Activated naive CD8-positive, alpha-beta T cell treated with anti-CD3 and anti-CD28 coated beads, Interleukin-2, amount 10 ng/mL, durations not matched to agents 7 days and 5 days (primary cell): ENCODE measurements around the gene CLTCL1. TPM values are rescaled to one million over a fixed set of nuclear protein-coding genes. Genes with fewer than 3 reads are reported as not detected.

ENCODE experiments used
- ATAC-seq: fragments of 150-1000 bp; cut with Tn5 transposase; one replicate; pipeline ENCODE4 v1.10.0; 2021; ENCODE audit warnings: low read depth, moderate library complexity
- POLR2A ChIA-PET: fragments of 350-600 bp; sonication (Branson Sonifier 250); formaldehyde crosslinking; loops from one replicate; lab custom pipeline; 2021; ENCODE audit warnings: antibody characterized with exemption; lab: Charles Lee
- DNase-seq: peaks from one replicate; pipeline ENCODE4 v3.0.0; 2021
- H3K27ac Mint-ChIP-seq: one replicate; pipeline ENCODE4 v1.8.0; 2022; ENCODE audit warnings: mild to moderate bottlenecking, mixed read lengths
- H3K27me3 Mint-ChIP-seq: one replicate; pipeline ENCODE4 v1.8.0; 2022; ENCODE audit warnings: mild to moderate bottlenecking, moderate library complexity, mixed read lengths
- H3K36me3 Mint-ChIP-seq: one replicate; pipeline ENCODE4 v1.8.0; 2021; ENCODE audit warnings: mild to moderate bottlenecking, mixed read lengths
- H3K4me1 Mint-ChIP-seq: one replicate; pipeline ENCODE4 v1.8.0; 2021; ENCODE audit warnings: mixed read lengths
- H3K4me3 Mint-ChIP-seq: one replicate; pipeline ENCODE4 v1.8.0; 2022; ENCODE audit warnings: mild to moderate bottlenecking, moderate library complexity, mixed read lengths
- H3K9me3 Mint-ChIP-seq: one replicate; pipeline ENCODE4 v1.8.0; 2021; ENCODE audit warnings: mixed read lengths
- total RNA-seq, 2 experiments: library from RNA; stranded (reverse); gene quantifications; one replicate each; pipeline ENCODE4 v1.2.3, GENCODE V29; 2021

Gene CLTCL1
- total RNA-seq, 2 experiments from 2014 or later: 0.62 to 1.3 TPM

DNA sequence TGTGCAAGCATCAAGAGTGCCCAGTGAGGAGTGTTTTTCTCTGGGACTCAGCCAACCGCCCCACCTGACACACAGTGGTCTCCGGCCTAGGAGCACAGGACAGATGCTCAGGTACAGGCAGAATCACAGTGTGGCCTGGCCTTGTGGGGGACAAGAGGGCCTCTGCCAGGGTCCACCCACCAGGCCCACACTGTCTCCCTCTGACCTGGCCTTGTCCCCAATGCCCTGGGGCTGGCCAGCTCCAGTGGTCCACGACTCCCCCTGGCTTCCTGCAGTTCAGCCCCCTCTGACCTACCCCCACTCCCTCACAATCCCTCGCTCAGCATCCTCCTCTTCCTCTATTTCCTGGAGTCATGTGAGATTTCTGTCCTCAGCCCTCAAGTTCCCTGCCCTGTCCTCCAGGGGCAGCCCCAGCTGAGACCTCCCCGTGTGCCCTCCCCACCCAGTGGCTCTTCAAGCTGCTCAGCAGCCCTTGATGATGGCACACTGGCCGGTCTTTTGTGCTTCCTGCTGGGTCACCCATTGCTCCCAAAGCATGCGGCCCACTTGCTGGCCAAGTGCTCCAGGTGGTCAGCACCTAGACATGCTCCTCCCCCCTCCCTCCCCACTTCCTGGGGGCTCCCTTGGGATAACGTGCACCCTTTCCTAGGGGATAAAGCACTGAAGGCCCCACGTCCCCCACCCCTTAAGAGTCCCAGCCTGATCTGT lies 158.7 kb downstream of the CLTCL1 start:
- Mint-ChIP-seq H3K9me3 (no peaks in the 10 kb centered on the region), H3K36me3 (peaks cover 7% of the 10 kb centered on the region), H3K4me3 (no peak overlapping the region), H3K27ac (no peak overlapping the region), H3K4me1 (no peaks in the 10 kb centered on the region), H3K27me3 (no peaks in the 10 kb centered on the region)
- ATAC-seq (no peak), DNase-seq (no peak)
- POLR2A ChIA-PET: interaction anchor here (0.6 to 1.1 kb wide), 2 partner anchors 21 to 51 kb away, joined by 3 read pairs; no protein-coding TSS in a partner anchor

DNA sequence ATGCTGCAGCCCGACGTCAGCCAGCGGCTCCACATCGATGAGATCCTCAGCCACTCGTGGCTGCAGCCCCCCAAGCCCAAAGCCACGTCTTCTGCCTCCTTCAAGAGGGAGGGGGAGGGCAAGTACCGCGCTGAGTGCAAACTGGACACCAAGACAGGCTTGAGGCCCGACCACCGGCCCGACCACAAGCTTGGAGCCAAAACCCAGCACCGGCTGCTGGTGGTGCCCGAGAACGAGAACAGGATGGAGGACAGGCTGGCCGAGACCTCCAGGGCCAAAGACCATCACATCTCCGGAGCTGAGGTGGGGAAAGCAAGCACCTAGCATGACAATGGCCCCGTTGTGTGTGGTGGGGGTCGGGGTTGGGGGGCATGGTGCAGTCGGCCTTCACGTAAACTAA lies 159.4 kb downstream of the CLTCL1 start:
- Mint-ChIP-seq H3K36me3 (peaks cover 7% of the 10 kb centered on the region), H3K4me3 (no peak overlapping the region), H3K9me3 (no peaks in the 10 kb centered on the region), H3K27ac (no peak overlapping the region), H3K4me1 (no peaks in the 10 kb centered on the region), H3K27me3 (no peaks in the 10 kb centered on the region)
- no peak for DNase-seq
- POLR2A ChIA-PET: interaction anchor here (1.0 kb wide), 1 partner anchor 12 kb away, joined by 3 read pairs; no protein-coding TSS in a partner anchor
- no peak for ATAC-seq

DNA sequence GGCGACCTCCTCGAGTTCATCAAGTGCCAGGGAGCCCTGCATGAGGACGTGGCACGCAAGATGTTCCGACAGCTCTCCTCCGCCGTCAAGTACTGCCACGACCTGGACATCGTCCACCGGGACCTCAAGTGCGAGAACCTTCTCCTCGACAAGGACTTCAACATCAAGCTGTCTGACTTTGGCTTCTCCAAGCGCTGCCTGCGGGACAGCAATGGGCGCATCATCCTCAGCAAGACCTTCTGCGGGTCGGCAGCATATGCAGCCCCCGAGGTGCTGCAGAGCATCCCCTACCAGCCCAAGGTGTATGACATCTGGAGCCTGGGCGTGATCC lies 159.9 kb downstream of the CLTCL1 start:
- no peak for DNase-seq
- Mint-ChIP-seq H3K36me3 (peaks cover 6% of the 10 kb centered on the region), H3K9me3 (no peaks in the 10 kb centered on the region), H3K4me1 (no peaks in the 10 kb centered on the region), H3K4me3 (no peak overlapping the region), H3K27me3 (no peaks in the 10 kb centered on the region), H3K27ac (no peak overlapping the region)
- POLR2A ChIA-PET: interaction anchor here (1.0 kb wide), 1 partner anchor 12 kb away, joined by 3 read pairs; no protein-coding TSS in a partner anchor
- ATAC-seq: no peak

DNA sequence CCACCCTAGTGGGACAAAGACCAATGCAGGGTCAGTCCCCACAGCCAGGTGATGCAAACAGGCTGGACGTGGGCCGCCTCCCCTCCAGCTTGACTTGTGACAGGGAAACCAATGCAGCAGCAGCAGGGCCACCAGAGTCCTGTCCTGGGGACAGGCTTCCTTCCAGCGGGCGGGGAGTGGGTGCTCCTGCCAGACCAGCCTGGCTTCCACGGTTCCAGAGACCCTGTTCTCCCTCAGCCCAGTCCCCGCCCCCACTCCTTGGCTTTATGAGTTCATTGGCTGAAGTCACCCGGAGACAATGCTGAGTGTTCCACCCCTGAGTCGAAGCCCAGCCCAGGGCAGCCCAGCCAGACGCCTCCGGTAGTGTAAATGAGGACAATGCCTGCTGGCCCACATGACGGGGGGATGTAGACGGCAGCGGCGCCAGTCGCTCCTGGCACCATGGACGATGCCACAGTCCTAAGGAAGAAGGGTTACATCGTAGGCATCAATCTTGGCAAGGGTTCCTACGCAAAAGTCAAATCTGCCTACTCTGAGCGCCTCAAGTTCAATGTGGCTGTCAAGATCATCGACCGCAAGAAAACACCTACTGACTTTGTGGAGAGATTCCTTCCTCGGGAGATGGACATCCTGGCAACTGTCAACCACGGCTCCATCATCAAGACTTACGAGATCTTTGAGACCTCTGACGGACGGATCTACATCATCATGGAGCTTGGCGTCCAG lies 160.4 kb downstream of the CLTCL1 start, which contains the start of gene TSSK2:
TSS of gene TSSK2 (plus strand) at position 350 of the 726 bp plus-strand sequence. CDS start at position 442, 92 bp downstream.
- ATAC-seq (no peak), DNase-seq (no peak)
- H3K27me3 Mint-ChIP-seq: no peaks in the 10 kb centered on the region
- no peak within 1 kb of the TSS for H3K27ac Mint-ChIP-seq
- peaks cover 2% of the 10 kb centered on the region for H3K36me3 Mint-ChIP-seq
- H3K4me1 Mint-ChIP-seq: no peaks in the 10 kb centered on the region
- no peak within 1 kb of the TSS for H3K4me3 Mint-ChIP-seq
- POLR2A ChIA-PET: no interaction called here
- no peaks in the 10 kb centered on the region for H3K9me3 Mint-ChIP-seq

DNA sequence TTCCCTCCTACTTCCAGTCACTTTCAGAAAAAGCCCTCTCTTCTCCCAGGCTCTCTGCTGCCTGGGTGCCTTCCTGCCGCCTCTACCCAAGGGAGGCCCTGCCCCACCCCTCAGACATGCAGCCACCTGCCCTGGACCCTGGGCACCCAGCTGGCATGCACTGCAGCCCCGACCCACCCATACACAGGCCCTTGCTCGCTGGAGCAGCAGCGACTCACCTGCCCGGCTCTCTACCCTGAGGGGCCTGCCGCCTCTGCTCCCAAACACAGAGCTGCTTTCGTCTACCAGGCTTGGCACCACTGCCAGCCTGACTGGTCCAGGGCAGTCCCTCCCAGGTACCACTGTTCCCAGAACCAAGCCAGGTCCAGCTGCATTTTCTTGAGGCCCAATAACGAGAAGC lies 161.6 kb downstream of the CLTCL1 start:
- H3K9me3 Mint-ChIP-seq: no peaks in the 10 kb centered on the region

More for the DNA sequence above, 161.6 kb downstream of the CLTCL1 start:
- Mint-ChIP-seq H3K36me3 (peaks cover 2% of the 10 kb centered on the region), H3K27ac (peak overlapping the region; percentile 8), H3K4me1 (no peaks in the 10 kb centered on the region), H3K4me3 (no peak overlapping the region), H3K27me3 (no peaks in the 10 kb centered on the region)
- ATAC-seq (no peak), DNase-seq (no peak)
- POLR2A ChIA-PET: interaction anchor here (0.6 kb wide), 1 partner anchor 1580 kb away, joined by 3 read pairs; no protein-coding TSS in a partner anchor

Other genes with a start within 250 kb of the CLTCL1 start
- 10 to 100 TPM; 38.0 to 38.3 TPM for gene DGCR2, start 169.3 kb downstream of the CLTCL1 start, total RNA-seq
- not detected for gene TSSK2, start 160.4 kb downstream of the CLTCL1 start, total RNA-seq
- 10 to 100 TPM; 18.5 to 20.3 TPM for gene ESS2, start 147.1 kb downstream of the CLTCL1 start, total RNA-seq
- gene GSC2, start 141.4 kb downstream of the CLTCL1 start, total RNA-seq: not detected
- 10 to 100 TPM; 63.2 to 66.3 TPM for gene SLC25A1, start 113.0 kb downstream of the CLTCL1 start, total RNA-seq
- 10 to 100 TPM; 37.8 to 42.7 TPM for gene HIRA, start 140.0 kb upstream of the CLTCL1 start, total RNA-seq
- 10 to 100 TPM; 22.0 to 23.6 TPM for gene MRPL40, start 140.8 kb upstream of the CLTCL1 start, total RNA-seq
- 10 to 100 TPM; 42.2 to 47.4 TPM for gene C22orf39, start 156.0 kb upstream of the CLTCL1 start, total RNA-seq
- gene UFD1, start 187.5 kb upstream of the CLTCL1 start, total RNA-seq: 10 to 100 TPM; 58.2 to 68.7 TPM
- gene CDC45, start 188.2 kb upstream of the CLTCL1 start, total RNA-seq: 10 to 100 TPM; 54.2 to 56.1 TPM
- not detected for gene CLDN5, start 232.7 kb upstream of the CLTCL1 start, total RNA-seq